Right renal cortex interstitium (tissue), 3 donors: Measurements from ENCODE around the gene TUBGCP6. TPM values are rescaled to one million over a fixed set of nuclear protein-coding genes. Genes with fewer than 3 reads are reported as not detected.

ENCODE experiments used
- DNase-seq, 3 donors: peaks; one replicate each; pipeline ENCODE4 v3.0.0-alpha.2; 2013; ENCODE audit warnings: low read depth in 3 of 3, low spot score in 2 of 3
- polyA plus RNA-seq, 3 donors: library from polyadenylated mRNA; unstranded; fragments of 120-200 nt; gene quantifications; one replicate each; pipeline ENCODE4 v1.2.1, GENCODE V29; 2013; ENCODE audit not compliant: insufficient read length in 3 of 3

TUBGCP6 gene
- polyA plus RNA-seq, 3 donors = 26.4 to 28.3 (median 28.1) TPM

GRCh38 chr22:50201191-50202129 is 43.4 kb downstream of the TUBGCP6 start:
- DNase-seq = no peak

DNA sequence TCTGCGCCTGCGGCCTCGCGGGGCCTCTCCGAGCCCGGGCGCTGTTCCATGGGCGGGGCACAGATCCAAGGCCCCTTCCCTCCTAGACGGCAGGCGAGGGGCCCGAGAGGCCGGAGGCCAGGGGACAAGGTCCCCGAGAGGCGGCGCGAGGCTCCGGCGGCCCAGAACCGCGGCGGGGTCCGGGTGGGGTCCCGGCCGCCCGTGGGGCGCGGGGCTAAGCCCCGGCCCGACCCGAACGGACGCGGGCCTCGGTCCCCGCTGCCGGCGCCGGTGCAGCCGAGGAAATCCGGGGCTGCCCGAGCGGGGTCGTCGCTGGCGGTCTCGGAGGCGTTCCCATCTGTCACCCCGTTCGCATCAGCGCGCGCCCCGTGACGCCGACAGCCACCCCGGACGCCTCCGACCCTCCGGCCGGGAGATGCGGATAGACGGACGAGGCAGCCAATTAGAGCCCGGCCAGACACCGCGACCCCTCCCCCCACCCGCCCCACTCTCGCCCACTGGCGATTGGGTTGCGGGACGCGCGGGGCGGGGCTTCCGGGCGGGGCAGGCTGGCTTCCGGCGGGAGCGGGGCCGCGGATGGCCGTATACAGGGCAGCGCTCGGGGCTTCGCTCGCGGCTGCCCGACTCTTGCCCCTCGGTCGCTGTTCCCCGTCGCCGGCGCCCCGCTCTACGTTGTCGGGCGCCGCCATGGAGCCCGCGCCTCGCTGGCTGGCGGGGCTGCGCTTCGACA is 44.2 kb downstream of the TUBGCP6 start, which contains the start of gene SELENOO:
Gene SELENOO (plus strand): TSS at position 551 of the 730 bp plus-strand sequence. CDS start 26 bp downstream, at position 577.
- peak in 2 of 3 donors; percentile 74 to 79 for DNase-seq

DNA sequence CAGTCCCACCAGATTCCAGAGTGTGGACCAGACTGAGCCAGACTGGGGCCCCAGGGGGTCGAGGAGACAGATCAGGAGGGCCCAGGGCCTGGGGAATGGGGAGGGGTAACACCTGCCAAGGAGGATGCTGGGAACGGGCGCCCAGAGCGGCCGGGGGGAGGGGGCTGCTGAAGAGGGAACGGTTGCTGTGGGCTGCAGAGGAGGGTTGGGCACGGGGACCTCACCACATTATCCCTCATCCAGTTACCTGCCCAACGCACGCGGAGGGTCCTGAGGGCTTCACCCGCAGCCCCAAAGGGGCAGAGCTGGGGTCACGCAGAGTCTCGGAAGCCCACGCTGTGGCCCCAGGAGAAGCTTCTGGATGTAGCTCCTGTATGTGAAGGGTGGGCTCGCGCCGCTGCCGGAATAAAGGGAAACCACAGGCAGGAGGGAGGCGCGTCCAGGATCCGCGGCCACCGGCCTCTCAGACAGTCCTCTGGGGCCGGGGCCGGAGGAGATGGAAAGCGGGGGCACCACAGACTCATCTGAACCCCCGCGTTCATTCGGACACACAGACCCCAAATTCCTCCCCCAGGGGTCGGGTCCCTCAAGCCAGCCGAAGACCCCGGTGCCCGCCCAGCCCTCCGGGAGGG is 44.9 kb downstream of the TUBGCP6 start:
- DNase-seq = no peak

DNA sequence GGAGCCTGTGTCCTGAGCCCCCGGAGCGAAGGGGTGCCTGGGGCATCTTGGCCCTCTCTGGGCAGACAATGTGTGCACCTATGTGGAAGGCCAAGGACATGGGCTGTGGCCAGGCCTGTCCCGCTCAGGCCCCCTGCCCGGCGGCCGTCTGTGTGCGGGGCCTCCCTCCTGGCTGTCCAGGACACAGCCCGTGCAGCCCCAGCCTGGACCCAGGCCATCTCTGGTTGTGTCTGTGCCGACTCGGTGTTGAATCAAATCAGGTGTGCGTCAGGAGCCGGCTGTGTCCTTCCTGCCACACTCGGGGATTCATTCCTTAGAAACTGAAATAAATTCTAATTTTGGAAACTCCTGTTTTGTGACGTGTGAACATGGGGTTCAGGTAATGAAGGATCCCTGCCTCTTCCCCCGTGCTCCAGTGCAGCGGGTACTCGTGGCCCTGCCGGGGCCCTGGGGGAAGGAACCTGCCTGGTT is 45.5 kb downstream of the TUBGCP6 start:
- no peak for DNase-seq

DNA sequence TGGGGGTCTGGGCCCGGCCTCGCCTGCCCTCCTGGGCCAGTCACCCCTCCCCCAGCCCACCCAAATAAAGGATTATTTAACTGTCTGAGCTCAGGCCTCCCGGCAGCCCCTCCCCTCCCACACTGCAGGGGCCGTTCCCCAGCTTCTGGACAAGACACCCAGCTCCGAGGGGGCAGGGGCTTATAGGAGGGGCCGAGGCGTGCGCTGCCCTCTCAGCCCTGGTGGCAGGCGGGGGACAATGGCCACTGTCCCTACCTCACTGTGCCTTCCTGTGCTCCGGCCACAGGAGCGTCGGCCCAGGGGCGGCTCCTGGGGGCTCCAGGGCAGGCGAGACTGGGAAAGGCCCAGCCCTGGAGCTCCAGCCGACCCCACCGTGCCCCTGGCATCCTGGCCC is 46.2 kb downstream of the TUBGCP6 start:
- DNase-seq = no peak

DNA sequence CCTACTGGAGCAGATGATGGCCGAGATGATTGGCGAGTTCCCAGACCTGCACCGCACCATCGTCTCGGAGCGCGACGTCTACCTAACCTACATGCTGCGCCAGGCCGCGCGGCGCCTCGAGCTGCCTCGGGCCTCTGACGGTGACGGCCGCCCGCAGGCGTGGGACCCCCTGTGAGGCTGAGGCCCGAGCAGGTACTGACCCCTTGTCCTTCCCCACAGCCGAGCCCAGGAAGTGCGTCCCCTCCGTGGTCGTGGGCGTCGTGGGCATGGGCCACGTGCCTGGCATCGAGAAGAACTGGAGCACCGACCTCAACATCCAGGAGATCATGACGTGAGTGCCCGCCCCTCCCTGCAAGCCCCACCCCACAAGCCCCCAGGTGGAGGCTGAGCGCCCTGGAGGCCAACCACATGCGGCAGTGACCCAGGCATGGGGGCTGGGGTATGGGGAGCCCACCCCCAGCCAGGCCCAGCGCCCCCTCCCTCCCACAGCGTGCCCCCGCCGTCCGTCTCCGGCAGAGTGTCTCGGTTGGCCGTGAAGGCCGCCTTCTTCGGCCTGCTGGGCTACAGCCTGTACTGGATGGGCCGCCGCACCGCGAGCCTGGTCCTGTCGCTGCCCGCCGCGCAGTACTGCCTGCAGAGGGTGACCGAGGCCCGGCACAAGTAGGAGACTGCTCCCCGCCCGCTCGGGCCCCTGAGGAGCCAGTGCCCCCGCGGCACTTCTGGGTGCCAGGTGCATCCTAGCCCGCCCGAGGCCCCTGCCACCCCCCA is 46.8 kb downstream of the TUBGCP6 start:
- DNase-seq = no peak

GRCh38 chr22:50197000-50197800 is 47.6 kb downstream of the TUBGCP6 start:
- no peak for DNase-seq

- no peak for DNase-seq
Measured at GRCh38 chr22:50196256-50196655, 48.6 kb downstream of the TUBGCP6 start.

DNA sequence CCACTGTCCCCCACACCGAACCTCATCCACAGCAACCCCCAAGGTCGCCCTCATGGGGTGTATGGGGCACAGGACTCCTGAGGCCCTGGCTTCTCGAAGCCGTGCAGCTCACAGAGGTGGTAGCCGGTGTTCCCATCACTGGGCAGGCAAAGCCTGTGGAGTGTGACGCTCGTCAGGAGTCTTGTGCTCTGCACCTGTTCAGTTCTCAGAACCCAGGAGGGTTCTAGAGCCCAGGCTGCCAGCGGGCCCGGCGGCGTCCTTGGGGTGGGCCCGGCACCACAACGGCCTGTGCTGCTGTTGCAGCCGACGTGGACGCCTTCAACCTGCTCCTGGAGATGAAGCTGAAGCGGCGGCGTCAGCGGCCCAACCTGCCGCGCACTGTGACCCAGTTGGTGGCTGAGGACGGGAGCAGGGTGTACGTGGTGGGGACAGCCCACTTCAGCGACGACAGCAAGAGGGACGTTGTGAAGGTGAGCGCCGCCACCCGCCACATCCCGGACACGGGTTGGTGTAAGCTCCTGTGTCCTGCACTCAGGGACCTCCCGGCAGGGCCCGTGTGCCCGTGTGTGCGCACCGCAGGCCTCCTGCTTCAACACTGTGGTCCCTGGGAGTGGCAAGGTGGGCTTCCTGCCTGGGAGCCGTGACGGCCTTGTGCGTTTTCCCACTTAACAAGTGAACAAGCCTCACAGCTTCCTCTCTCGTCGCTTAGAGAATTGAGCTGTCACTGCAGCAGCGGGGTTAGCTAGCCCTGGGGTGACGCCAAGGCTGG is 50.6 kb downstream of the TUBGCP6 start:
- DNase-seq = no peak

- no peak for DNase-seq
Measured at GRCh38 chr22:50193621-50194020, 51.2 kb downstream of the TUBGCP6 start.

DNA sequence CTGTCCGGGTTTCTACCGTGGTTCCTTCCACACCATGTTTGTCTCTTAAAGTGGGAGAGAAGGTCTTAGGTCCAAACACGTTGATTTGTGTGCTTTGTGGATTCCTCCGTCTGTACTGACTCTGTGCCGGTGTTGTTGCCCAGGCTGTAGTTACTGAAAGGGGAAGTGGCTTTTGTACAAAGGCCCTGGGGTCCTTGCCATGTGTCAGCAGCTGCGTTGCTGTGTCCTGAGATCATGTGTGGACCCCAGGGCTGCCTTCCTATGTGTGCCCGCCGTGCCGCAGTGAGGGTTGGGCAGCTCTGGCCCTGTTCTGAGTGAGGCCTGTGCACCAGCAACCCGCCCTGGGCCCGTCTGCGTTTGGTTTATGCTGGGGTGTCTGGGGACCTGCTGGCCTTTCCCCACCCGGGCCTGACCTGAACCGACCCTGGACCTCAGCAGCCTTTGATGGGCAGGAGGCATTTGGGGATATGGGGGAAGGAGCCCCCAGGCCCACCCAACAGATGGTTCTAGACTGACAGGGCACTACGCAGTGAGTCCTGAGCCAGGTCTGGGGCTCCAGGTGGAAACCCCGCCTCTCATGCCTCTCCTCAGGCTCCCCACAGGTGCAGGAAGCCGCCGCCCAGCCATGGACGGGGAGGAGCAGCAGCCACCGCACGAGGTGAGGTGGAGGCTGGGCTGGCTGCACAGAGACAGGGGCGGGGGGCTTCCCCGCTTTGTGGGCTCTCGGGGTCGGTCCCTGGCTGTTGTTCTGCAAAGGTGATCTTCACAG is 52.2 kb downstream of the TUBGCP6 start:
- no peak for DNase-seq

- DNase-seq = no peak
Measured at GRCh38 chr22:50190941-50191741, 53.7 kb downstream of the TUBGCP6 start.

DNA sequence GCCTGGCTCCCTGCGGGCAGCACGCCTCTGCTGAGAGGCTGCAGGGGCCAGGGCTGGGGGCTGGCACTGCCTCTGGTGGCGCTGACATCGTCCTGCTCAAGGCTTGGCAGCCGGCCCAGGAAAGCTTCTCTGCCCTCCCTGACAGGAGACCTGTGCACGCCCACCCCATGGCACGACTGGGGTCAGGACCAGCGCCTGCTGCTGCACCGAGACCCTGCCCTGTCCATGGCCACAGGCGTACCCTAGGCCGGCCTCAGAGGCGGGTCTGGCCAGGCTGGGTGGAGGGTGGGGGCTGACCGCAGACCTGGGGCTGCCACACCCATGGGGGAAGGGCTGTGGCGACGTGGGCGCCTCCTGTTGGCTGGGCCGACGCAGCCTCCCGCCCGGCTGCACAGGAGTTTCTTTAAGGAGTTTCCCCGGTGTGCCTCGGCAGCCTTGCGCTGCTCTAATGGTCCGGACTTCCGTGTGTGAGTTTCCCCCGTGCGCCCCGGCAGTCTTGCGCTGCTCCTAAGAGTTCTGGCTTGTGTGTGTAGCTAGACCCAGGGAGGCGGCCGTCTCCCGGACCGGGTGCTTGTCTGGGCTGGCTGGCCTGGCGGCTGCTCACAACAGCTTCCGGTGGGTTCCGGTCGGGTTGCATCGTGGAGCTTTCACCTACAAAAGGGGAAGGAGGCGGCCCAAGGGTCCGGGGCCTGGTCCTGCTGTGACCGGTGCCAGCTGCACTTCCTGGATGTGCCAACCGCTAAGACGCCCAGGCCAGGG is 54.5 kb downstream of the TUBGCP6 start:
- DNase-seq = peak in 1 of 3 donors; percentile 55

DNA sequence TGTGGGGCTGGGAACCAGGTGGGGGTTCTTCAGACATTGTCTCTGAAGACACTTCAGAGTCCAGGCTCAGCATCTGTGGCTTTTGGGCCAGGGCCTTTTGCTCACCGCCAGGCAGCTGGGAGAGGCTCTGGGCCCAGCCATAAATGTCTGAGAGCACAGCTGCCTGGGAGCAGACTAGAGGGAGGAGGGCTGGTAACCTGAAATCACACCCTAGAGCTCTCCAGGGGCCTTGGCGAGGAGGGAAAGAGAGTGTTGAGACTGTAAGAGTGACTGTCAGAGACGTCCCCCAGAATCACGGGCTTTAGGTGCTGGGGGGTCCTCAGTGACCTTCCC is 55.0 kb downstream of the TUBGCP6 start:
- DNase-seq = no peak

DNA sequence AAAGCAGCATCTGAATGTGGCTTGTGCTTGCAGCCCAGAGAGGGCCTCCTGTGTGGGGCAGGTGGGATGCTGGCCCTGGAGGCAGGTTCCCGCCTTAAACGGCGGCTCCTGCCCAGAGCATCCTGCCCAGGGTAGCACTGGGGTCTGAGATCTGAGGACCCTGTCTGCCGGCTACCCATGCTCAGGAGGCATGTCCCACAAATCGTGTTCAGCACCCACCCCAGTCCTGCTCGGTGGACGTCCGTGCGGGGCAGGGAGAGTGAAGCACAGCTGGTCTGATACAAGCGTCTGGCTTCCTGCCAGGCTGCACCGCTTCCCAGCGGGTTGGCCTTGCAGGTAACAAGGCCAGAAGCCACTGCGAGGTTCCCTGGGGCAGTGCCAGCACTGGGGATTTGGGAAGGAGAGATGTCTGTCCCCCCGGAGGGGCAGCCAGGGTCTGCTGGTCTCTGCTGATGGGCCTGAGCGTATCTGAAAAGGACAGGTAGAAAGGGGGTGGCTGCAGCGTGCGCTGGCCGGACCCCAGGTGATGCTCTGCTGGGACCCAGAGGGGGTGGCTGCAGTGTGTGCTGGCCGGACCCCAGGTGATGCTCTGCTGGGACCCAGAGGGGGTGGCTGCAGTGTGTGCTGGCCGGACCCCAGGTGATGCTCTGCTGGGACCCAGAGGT is 55.5 kb downstream of the TUBGCP6 start:
- DNase-seq = no peak

- no peak for DNase-seq
Measured at GRCh38 chr22:50188356-50188755, 56.5 kb downstream of the TUBGCP6 start.
